Measurements from ENCODE around the gene PPIL1. TPM values are rescaled to one million over a fixed set of nuclear protein-coding genes. Genes with fewer than 3 reads are reported as not detected.
A peak's percentile ranks its signal among the peaks of the same experiment; 100 is the strongest.

PPIL1 gene
- total and polyA plus RNA-seq, 2 experiments from 2014 or later, result 20.4 to 27.1 TPM

- Histone ChIP-seq H3K4me1 (ENCODE audit: insufficient read depth) (peaks cover 14% of the 10 kb centered on the region), H3K9me3 (ENCODE audit: low read depth) (no peaks in the 10 kb centered on the region), H3K4me2 (ENCODE audit: unreplicated experiment) (no peak overlapping the region), H3K36me3 (ENCODE audit: low read depth) (no peaks in the 10 kb centered on the region), H2AFZ (no peak overlapping the region), H3K9ac (no peak overlapping the region), H3K27ac (no peak overlapping the region), H3K79me2 (ENCODE audit: insufficient read depth) (no peaks in the 10 kb centered on the region), H4K20me1 (ENCODE audit: insufficient read depth) (no peaks in the 10 kb centered on the region), H3K9me2 (ENCODE audit: insufficient read depth) (no peaks in the 10 kb centered on the region), H3F3A (ENCODE audit: insufficient read depth) (peaks cover 27% of the 10 kb centered on the region), H3K4me3 (no peak overlapping the region), H3K27me3 (replicated peaks; ENCODE audit: insufficient read depth) (no peaks in the 10 kb centered on the region)
- TF ChIP-seq EZH2 (IDR thresholded peaks at IDR 0.05; ENCODE audit: insufficient read depth, poor library complexity, severe bottlenecking) (no peak), EZH2phosphoT487 (IDR thresholded peaks at IDR 0.05; ENCODE audit: insufficient read depth, low read depth) (no peak)
- in situ Hi-C loops (cut with MboI), result no loop called here
- 95 to 97% methylated on average over 9 of the region's 9 CpGs for WGBS, 2 experiments (ENCODE audit: low coverage in 1 of 2, low lambda C conversion rate in 2 of 2, missing lambda C conversion rate in 2 of 2)
- DNase-seq, result no peak
Observed at GRCh38 chr6:36850021-36850420, 24.6 kb downstream of the PPIL1 start.

DNA sequence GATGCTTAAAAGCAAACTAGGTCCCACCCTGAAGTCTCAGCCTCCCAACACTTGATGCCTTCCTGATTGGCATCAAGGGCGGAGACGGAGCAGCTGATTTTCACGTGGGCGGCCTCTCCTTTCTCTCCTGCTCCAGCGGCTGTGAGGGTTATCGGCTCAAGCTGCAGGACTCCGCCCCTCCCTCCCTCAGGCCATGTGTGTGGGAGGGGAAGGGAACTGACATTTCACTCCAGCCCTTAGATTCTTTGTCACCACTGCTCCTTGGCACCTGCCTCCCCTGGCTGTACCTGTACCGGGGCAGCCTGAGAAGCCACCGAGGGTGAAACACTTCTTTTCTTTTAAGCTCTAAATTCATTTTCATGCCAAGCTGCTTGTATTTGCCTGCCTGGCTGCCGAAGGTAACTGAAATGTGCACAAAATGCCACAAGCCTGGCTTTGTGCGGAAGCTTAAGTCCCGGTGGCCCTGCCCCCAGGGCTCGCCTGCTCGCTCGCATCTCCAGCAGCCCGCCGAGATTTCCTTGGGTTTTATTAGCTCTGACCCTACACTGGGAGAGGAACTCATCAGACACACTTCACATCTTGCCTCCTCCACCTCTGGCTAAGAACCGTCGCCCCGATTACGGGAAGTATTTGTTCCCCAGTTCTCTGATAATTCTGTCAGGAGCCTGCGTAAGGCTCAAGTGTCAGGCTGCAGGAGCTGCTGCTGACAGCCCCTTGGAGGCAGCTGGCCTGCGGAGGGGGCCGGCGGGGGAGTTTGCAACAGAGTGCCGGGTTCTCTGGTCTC is 25.8 kb downstream of the PPIL1 start:
- no peak overlapping the region for H2AFZ ChIP-seq
- no peaks in the 10 kb centered on the region for H3K9me3 ChIP-seq (ENCODE audit: low read depth)
- WGBS, 2 experiments (ENCODE audit: low coverage in 1 of 2, low lambda C conversion rate in 2 of 2, missing lambda C conversion rate in 2 of 2), result 59 to 60% methylated on average over 26 of the region's 26 CpGs
- no peaks in the 10 kb centered on the region for H3K9me2 ChIP-seq (ENCODE audit: insufficient read depth)
- no peaks in the 10 kb centered on the region for H3K27me3 ChIP-seq (replicated peaks; ENCODE audit: insufficient read depth)
- H3K27ac ChIP-seq, result no peak overlapping the region
- H3K9ac ChIP-seq, result no peak overlapping the region
- peaks cover 14% of the 10 kb centered on the region for H3K4me1 ChIP-seq (ENCODE audit: insufficient read depth)
- in situ Hi-C loops (cut with MboI), result no loop called here
- H4K20me1 ChIP-seq (ENCODE audit: insufficient read depth), result no peaks in the 10 kb centered on the region
- peaks cover 25% of the 10 kb centered on the region for H3F3A ChIP-seq (ENCODE audit: insufficient read depth)
- H3K4me3 ChIP-seq, result no peak overlapping the region
- H3K36me3 ChIP-seq (ENCODE audit: low read depth), result no peaks in the 10 kb centered on the region
- H3K79me2 ChIP-seq (ENCODE audit: insufficient read depth), result no peaks in the 10 kb centered on the region
- peak; percentile 22 for DNase-seq
- H3K4me2 ChIP-seq (ENCODE audit: unreplicated experiment), result no peak overlapping the region
- TF ChIP-seq EZH2 (IDR thresholded peaks at IDR 0.05; ENCODE audit: insufficient read depth, poor library complexity, severe bottlenecking) (no peak), EZH2phosphoT487 (IDR thresholded peaks at IDR 0.05; ENCODE audit: insufficient read depth, low read depth) (no peak)

- Histone ChIP-seq H3K27ac (no peak overlapping the region), H3K27me3 (replicated peaks; ENCODE audit: insufficient read depth) (no peaks in the 10 kb centered on the region), H3K4me2 (ENCODE audit: unreplicated experiment) (no peak overlapping the region), H4K20me1 (ENCODE audit: insufficient read depth) (no peaks in the 10 kb centered on the region), H3K9ac (no peak overlapping the region), H3K9me2 (ENCODE audit: insufficient read depth) (no peaks in the 10 kb centered on the region), H3F3A (ENCODE audit: insufficient read depth) (peaks cover 17% of the 10 kb centered on the region), H3K36me3 (ENCODE audit: low read depth) (no peaks in the 10 kb centered on the region), H3K9me3 (ENCODE audit: low read depth) (no peaks in the 10 kb centered on the region), H3K79me2 (ENCODE audit: insufficient read depth) (no peaks in the 10 kb centered on the region), H3K4me3 (no peak overlapping the region), H3K4me1 (ENCODE audit: insufficient read depth) (peaks cover 7% of the 10 kb centered on the region), H2AFZ (no peak overlapping the region)
- no peak for TF ChIP-seq EZH2 (IDR thresholded peaks at IDR 0.05; ENCODE audit: insufficient read depth, poor library complexity, severe bottlenecking)
- no peak for TF ChIP-seq EZH2phosphoT487 (IDR thresholded peaks at IDR 0.05; ENCODE audit: insufficient read depth, low read depth)
- in situ Hi-C loops (cut with MboI), result no loop called here
- 97 to 98% methylated on average over 6 of the region's 6 CpGs for WGBS, 2 experiments (ENCODE audit: low coverage in 1 of 2, low lambda C conversion rate in 2 of 2, missing lambda C conversion rate in 2 of 2)
- DNase-seq, result no peak
Observed at GRCh38 chr6:36847991-36848390, 26.6 kb downstream of the PPIL1 start.

GRCh38 chr6:36847152-36847551 is 27.5 kb downstream of the PPIL1 start:
- Histone ChIP-seq H3K36me3 (ENCODE audit: low read depth) (no peaks in the 10 kb centered on the region), H3K9me3 (ENCODE audit: low read depth) (no peaks in the 10 kb centered on the region), H3K4me1 (ENCODE audit: insufficient read depth) (no peaks in the 10 kb centered on the region), H3K9ac (no peak overlapping the region), H3K4me2 (ENCODE audit: unreplicated experiment) (no peak overlapping the region), H3K4me3 (no peak overlapping the region), H3K27me3 (replicated peaks; ENCODE audit: insufficient read depth) (no peaks in the 10 kb centered on the region), H3F3A (ENCODE audit: insufficient read depth) (peaks cover 8% of the 10 kb centered on the region; the same call in 1 of the 2 replicates), H3K27ac (no peak overlapping the region), H4K20me1 (ENCODE audit: insufficient read depth) (no peaks in the 10 kb centered on the region), H3K9me2 (ENCODE audit: insufficient read depth) (no peaks in the 10 kb centered on the region), H3K79me2 (ENCODE audit: insufficient read depth) (no peaks in the 10 kb centered on the region), H2AFZ (no peak overlapping the region)
- TF ChIP-seq EZH2phosphoT487 (IDR thresholded peaks at IDR 0.05; ENCODE audit: insufficient read depth, low read depth) (no peak), EZH2 (IDR thresholded peaks at IDR 0.05; ENCODE audit: insufficient read depth, poor library complexity, severe bottlenecking) (no peak)
- no peak for DNase-seq
- 94 to 95% methylated on average over 4 of the region's 4 CpGs for whole genome bisulfite sequencing, 2 experiments (ENCODE audit: low coverage in 1 of 2, low lambda C conversion rate in 2 of 2, missing lambda C conversion rate in 2 of 2)
- in situ Hi-C loops (cut with MboI), result no loop called here
